ENCODE results near the gene GTPBP1.

Gene GTPBP1

DNA sequence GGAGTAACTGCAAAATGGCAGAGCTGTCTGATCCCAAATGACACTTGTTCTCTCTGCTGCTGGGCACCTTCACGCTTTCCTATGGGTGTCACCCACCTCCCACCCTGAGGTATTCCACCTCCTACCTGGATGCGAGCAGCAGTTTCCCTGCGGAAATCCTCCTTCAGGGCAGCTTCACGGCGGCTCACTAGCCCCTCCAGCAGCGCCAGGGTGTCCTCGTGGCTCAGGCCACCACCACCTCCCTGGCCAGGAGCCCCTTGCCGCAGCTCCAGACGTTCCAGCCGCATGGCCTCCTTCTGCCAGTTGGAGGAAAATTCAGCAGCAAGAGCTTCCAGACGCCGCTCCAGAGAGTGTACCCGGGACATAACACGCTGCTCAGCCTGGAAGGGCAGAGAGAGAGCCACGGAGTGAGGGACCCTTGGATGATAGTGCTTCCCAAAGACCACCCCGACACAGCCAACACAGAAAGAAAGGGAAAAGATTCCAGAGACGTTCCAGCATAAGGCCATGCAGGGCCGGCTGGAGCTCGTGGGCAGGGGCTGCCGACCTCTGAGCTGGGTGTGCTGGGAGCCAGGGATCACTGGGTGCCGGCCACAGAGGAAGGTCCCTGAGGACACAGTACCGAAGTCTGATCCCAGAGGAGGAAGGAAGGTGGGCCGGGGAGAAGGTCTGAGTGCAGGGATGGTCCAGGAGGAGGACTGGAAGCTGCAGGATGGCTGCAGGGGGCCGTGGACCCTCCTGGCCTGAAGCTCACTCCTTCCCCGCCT, 36.6 kb downstream of the GTPBP1 start:
- DNase-seq, result no peak

DNA sequence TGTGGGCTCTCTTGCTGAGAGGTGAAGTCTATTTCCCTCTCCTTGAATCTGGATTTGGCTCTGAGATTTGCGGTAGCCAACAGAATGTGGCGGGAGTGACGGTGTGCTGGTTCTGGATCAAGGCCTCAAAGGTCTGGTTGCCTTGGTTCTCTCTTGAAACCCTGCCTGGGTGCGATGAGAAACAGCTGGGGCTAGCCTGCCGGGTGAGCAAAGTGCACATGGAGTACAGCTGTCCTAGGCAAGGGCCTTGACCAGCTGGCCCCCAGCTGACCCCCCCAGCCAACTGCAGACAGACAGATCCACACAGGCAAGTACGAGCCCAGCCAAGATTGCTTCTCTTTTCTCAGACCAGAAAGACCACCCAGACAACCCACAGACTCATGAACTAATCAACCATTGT, 39.2 kb downstream of the GTPBP1 start:
- DNase-seq, result no peak

- no peak for DNase-seq
Measured at GRCh38 chr22:38745676-38746460, 40.1 kb downstream of the GTPBP1 start.

- DNase-seq, result no peak
Measured at GRCh38 chr22:38748487-38749136, 42.9 kb downstream of the GTPBP1 start.

- no peak for DNase-seq
Measured at GRCh38 chr22:38750104-38750503, 44.4 kb downstream of the GTPBP1 start.

DNA sequence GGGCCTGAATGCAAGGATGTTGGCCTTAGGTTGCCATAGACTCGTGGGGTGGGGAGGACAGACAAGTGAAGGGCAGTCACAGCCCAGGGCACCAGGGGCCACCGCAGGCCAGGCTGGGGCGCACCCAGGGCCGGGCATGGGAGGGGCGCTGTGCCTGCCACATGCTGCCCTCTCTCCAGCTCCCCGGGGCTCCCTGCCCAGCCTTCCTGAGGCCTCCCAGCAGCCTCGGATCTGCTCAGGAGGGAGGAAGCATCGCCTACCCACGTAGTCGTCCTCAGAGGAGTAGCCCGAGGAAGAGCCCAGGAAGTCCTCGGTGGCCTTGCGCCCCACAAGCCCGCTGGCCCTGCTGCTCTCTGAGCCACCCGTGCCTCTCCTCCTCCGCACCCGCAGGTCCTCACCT, 44.9 kb downstream of the GTPBP1 start:
- DNase-seq, result no peak

DNA sequence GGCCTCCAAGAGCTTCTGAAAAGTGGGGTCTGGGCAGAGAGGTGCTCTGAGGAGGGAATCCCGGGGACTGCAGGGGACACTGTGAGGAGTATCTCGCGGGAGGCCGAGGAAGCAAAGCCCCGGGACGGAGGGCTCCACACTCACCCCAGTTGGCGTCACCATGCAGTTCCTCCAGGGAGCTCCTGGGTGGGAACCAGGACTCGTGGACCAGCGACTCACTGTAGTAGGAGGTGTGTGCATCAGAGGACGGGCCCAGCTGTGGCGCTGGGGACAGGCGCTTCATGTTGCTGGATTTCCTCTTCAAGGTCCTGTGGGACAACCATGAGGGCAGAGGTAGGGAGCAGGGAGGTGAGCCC, 45.3 kb downstream of the GTPBP1 start:
- DNase-seq, result no peak

DNA sequence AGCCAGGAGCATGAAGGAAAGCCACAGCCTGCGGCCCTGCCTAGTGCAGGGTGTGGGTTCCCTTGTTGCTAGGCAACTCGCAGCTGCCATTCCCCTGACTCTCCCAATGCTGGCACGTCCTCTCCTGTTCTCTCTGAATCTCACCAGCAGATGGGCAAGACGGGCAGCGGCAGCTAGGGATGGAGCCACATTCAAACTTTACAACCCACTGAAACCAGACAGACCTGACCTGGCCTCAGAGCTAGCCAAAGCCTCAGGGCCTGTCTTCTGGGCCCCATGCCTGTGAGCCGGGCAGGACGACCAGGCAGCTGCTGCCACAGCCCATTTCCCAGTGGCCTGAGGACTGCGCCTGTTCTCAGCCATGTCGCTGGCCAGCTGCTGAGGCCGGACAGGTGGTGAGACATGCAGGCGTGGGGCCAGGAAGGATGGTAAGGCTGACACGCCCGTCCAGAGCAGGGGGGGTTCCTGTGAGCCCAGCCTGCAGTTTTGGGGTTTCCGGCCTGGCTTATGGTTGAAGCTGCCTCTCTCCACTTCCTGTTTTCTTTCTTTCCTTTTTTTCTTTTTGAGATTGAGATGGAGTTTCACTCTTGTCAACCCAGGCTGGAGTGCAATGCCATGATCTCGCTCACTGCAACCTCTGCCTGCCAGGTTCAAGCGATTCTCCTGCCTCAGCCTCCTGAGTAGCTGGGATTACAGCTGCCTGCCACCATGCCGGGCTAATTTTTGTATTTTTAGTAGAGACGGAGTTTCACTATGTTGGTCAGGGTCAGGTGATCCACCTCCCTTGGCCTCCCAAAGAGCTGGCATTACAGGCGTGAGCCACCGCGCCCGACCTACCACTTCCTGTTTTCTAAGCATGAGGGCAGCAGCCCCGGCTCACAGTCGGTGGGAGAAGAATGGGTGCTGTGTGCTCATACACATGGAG, 45.9 kb downstream of the GTPBP1 start:
- DNase-seq, result peak; percentile 42 to 60

- DNase-seq, result no peak
Measured at GRCh38 chr22:38753948-38754750, 48.4 kb downstream of the GTPBP1 start.

DNA sequence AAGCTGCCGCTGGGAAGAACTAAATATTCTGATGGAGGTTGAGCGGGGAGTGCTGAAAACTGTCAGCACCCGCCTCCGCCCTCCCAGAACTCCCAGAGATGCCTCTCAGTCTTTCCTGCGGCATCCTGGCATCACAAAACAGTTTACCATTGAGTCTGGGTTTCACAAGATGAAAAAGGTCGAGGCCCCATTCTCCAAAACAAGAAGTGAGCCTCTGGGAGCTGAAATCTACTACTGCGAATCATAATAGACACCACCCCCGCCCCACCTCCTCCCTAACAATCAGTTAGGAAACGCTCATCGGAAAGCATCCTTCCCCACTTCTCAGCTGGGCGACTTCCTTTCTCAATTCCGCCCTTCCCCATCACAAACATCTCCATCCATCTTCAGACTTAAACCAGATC, 49.0 kb downstream of the GTPBP1 start:
- DNase-seq, result peak; percentile 9 to 26

- DNase-seq, result peak; percentile 28 to 34
Measured at GRCh38 chr22:38755155-38755910, 49.6 kb downstream of the GTPBP1 start.

GRCh38 chr22:38755911-38756532, 50.3 kb downstream of the GTPBP1 start, which contains the start of gene SUN2:
TSS of gene SUN2 (minus strand) at chr22:38755998. CDS start at chr22:38752628, 3,370 bp downstream.
- DNase-seq, result peak; percentile 94

DNA sequence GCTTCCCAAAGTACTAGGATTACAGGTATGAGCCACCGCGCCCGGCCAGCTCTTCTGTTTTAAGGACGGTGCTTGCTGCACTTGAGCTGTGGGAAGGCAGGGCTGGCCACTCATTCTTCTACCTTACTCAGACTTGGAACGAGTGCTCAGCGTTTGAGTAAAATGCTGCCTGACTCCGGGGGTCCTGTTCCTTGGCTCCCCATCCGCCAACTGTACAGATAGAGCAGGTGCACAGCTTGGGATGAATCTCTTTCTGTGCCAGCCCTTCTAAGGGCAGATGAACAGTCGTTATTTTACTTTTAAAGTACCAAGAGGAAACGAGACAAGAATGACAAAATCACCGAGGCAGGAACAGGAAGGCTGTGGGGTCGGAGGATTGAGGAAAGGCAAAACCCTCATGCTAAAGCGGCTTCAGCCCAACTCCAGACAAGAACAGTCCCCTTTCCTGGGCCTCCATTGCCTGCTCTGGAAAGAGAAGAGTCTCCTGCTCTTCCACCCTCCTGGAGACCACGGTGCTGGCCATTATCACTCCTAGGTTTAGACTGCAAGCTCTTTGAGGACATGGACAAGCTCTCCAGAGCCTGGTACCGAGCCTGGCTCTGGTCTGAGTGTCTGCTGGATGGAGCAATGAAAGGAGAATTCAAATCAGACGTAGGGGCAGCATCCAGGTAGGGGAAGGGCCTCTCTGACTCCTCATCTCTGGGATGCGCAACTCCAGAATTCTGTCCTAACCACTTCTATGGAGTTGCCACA, 51.1 kb downstream of the GTPBP1 start:
- DNase-seq, result no peak

DNA sequence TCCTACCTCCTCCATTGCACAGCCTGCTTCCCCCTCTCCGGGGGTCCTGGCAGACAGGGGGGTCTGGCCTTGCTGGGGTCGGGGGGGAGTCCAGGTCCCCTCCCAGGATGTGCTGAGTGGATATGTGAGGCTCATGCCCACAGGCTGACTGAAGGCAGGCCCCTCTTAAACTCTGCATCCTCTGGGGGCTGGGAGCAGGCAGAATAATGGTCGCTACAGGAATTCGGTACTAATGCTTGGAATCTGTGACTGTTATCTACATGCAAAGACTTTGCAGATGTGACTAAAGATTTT, 51.7 kb downstream of the GTPBP1 start:
- DNase-seq, result no peak

GRCh38 chr22:38758276-38758945, 52.7 kb downstream of the GTPBP1 start:
- DNase-seq, result peak; percentile 67 to 77

GRCh38 chr22:38759005-38759404, 53.3 kb downstream of the GTPBP1 start:
- no peak for DNase-seq

GRCh38 chr22:38760477-38761201, 54.9 kb downstream of the GTPBP1 start:
- DNase-seq, result no peak

All from stimulated activated CD4-positive, alpha-beta T cell treated with anti-CD3 and anti-CD28 coated beads, Interleukin-4, amount 100 ng/mL, for 4 hours (primary cell).